BJ (cell line): Measurements from ENCODE around the gene ZFYVE28. TPM values are rescaled to one million over a fixed set of nuclear protein-coding genes. Genes with fewer than 3 reads are reported as not detected.

ENCODE experiments used
- CTCF ChIA-PET: fragments of 350-600 bp; formaldehyde crosslinking; extraction: SDS; loops from one replicate; lab custom pipeline; 2021; ENCODE audit warnings: antibody characterized with exemption, inconsistent platforms; lab: Yijun Ruan, JAX
- POLR2A ChIA-PET: fragments of 300-600 bp; sonication (Branson Sonifier 250); formaldehyde crosslinking; extraction: SDS; loops from one replicate; lab custom pipeline; 2021; ENCODE audit warnings: antibody characterized with exemption; lab: Charles Lee
- DNase-seq: peaks from one replicate; pipeline ENCODE4 v3.0.0-alpha.2; 2011; ENCODE audit warnings: low read depth
- H3K27me3 ChIP-seq: 2 replicates; pipeline ENCODE4 v1.6.0; 2011; ENCODE audit warnings: low read length; ENCODE audit not compliant: control insufficient read depth, insufficient read depth
- H3K36me3 ChIP-seq: 2 replicates; pipeline ENCODE4 v1.5.1; 2011; ENCODE audit warnings: low read length; ENCODE audit not compliant: control insufficient read depth, insufficient read depth
- H3K4me3 ChIP-seq: 2 replicates; pipeline ENCODE4 v1.5.1; 2011; ENCODE audit warnings: low read depth, mild to moderate bottlenecking, control low read depth, low read length
- CTCF ChIP-seq: IDR thresholded peaks from 2 replicates; pipeline ENCODE4 v1.5.1; 2011; ENCODE audit warnings: low read depth, mild to moderate bottlenecking, control low read depth, inconsistent platforms, low read length, moderate library complexity; ENCODE audit not compliant: insufficient read depth
- polyA plus RNA-seq: library from polyadenylated mRNA; depleted of rRNA; stranded (reverse); fragments of >200 nt; gene quantifications from 2 replicates; pipeline ENCODE4 v1.2.3, GENCODE V29; 2011

ZFYVE28 gene
- polyA plus RNA-seq, 1 experiment, result 4.4 TPM

GRCh38 chr4:2248044-2248780 lies 170.2 kb downstream of the ZFYVE28 start:
- TF ChIP-seq CTCF, result no peak
- H3K27me3 ChIP-seq, result no peaks in the 10 kb centered on the region
- DNase-seq, result no peak
- CTCF ChIA-PET, result no interaction called here
- POLR2A ChIA-PET, result no interaction called here
- no peak overlapping the region for H3K4me3 ChIP-seq
- peaks cover 25% of the 10 kb centered on the region for H3K36me3 ChIP-seq

GRCh38 chr4:2247128-2248043 lies 171.1 kb downstream of the ZFYVE28 start:
- no peaks in the 10 kb centered on the region for H3K27me3 ChIP-seq
- H3K36me3 ChIP-seq, result peaks cover 21% of the 10 kb centered on the region
- TF ChIP-seq CTCF, result no peak
- POLR2A ChIA-PET, result no interaction called here
- no peak overlapping the region for H3K4me3 ChIP-seq
- CTCF ChIA-PET, result no interaction called here
- no peak for DNase-seq

GRCh38 chr4:2246384-2247127 lies 171.9 kb downstream of the ZFYVE28 start:
- H3K4me3 ChIP-seq, result no peak overlapping the region
- TF ChIP-seq CTCF, result no peak
- no peaks in the 10 kb centered on the region for H3K27me3 ChIP-seq
- no peak for DNase-seq
- H3K36me3 ChIP-seq, result peaks cover 19% of the 10 kb centered on the region
- CTCF ChIA-PET, result interaction anchor here (0.6 kb wide), 1 partner anchor 278 kb away, joined by 3 read pairs; no protein-coding TSS in a partner anchor
- POLR2A ChIA-PET, result no interaction called here

GRCh38 chr4:2245787-2246275 lies 172.6 kb downstream of the ZFYVE28 start:
- no peak for DNase-seq
- H3K4me3 ChIP-seq, result no peak overlapping the region
- no peaks in the 10 kb centered on the region for H3K27me3 ChIP-seq
- TF ChIP-seq CTCF, result no peak
- H3K36me3 ChIP-seq, result peaks cover 16% of the 10 kb centered on the region
- ChIA-PET POLR2A (no interaction called here), CTCF (no interaction called here)
